IPS-15b (cell line): Measurements from ENCODE around the gene SP6.

Experiments
- H3K27me3 ChIP-seq: one replicate; pipeline ENCODE4 v1.6.1; 2013; ENCODE audit warnings: low read length; ENCODE audit not compliant: control insufficient read depth, insufficient read depth
- H3K36me3 ChIP-seq: one replicate; pipeline ENCODE4 v1.6.1; 2013; ENCODE audit warnings: low read length; ENCODE audit not compliant: control insufficient read depth, insufficient read depth
- H3K4me1 ChIP-seq: one replicate; pipeline ENCODE4 v1.6.1; 2013; ENCODE audit warnings: mild to moderate bottlenecking, low read length; ENCODE audit not compliant: control insufficient read depth, insufficient read depth
- H3K4me3 ChIP-seq: one replicate; pipeline ENCODE4 v1.5.1; 2013; ENCODE audit warnings: low read depth, low read length
- H3K9ac ChIP-seq: one replicate; pipeline ENCODE4 v1.6.1; 2013; ENCODE audit warnings: low read depth, mild to moderate bottlenecking, low read length
- H3K9me3 ChIP-seq: one replicate; pipeline ENCODE4 v1.6.1; 2013; ENCODE audit warnings: mild to moderate bottlenecking, low read length; ENCODE audit not compliant: control insufficient read depth, insufficient read depth

Gene SP6

GRCh38 chr17:47802341-47803022 lies 48.5 kb downstream of the SP6 start:
- no peaks in the 10 kb centered on the region for H3K36me3 ChIP-seq
- H3K9ac ChIP-seq = no peak overlapping the region
- H3K4me1 ChIP-seq = no peaks in the 10 kb centered on the region
- H3K9me3 ChIP-seq = no peaks in the 10 kb centered on the region
- no peak overlapping the region for H3K4me3 ChIP-seq
- H3K27me3 ChIP-seq = no peaks in the 10 kb centered on the region

GRCh38 chr17:47801906-47802305 lies 49.1 kb downstream of the SP6 start:
- Histone ChIP-seq H3K4me3 (no peak overlapping the region), H3K27me3 (no peaks in the 10 kb centered on the region), H3K9ac (no peak overlapping the region), H3K9me3 (no peaks in the 10 kb centered on the region), H3K4me1 (no peaks in the 10 kb centered on the region), H3K36me3 (no peaks in the 10 kb centered on the region)

GRCh38 chr17:47801176-47801765 lies 49.7 kb downstream of the SP6 start:
- Histone ChIP-seq H3K4me3 (no peak overlapping the region), H3K36me3 (no peaks in the 10 kb centered on the region), H3K4me1 (no peaks in the 10 kb centered on the region), H3K9ac (no peak overlapping the region), H3K27me3 (no peaks in the 10 kb centered on the region), H3K9me3 (no peaks in the 10 kb centered on the region)

GRCh38 chr17:47800686-47801085 lies 50.3 kb downstream of the SP6 start:
- H3K27me3 ChIP-seq = no peaks in the 10 kb centered on the region
- H3K9me3 ChIP-seq = no peaks in the 10 kb centered on the region
- no peaks in the 10 kb centered on the region for H3K36me3 ChIP-seq
- no peak overlapping the region for H3K4me3 ChIP-seq
- no peaks in the 10 kb centered on the region for H3K4me1 ChIP-seq
- H3K9ac ChIP-seq = no peak overlapping the region

GRCh38 chr17:47797797-47798196 lies 53.2 kb downstream of the SP6 start:
- no peaks in the 10 kb centered on the region for H3K36me3 ChIP-seq
- peaks cover 18% of the 10 kb centered on the region for H3K27me3 ChIP-seq
- H3K4me1 ChIP-seq = no peaks in the 10 kb centered on the region
- H3K9me3 ChIP-seq = no peaks in the 10 kb centered on the region
- no peak overlapping the region for H3K9ac ChIP-seq
- no peak overlapping the region for H3K4me3 ChIP-seq
